Vagina (tissue), 2 donors: ENCODE measurements around the gene CACNG5. TPM values are rescaled to one million over a fixed set of nuclear protein-coding genes. Genes with fewer than 3 reads are reported as not detected.

Experiments used
- DNase-seq, 2 donors: peaks; one replicate each; pipeline ENCODE4 v3.0.0-alpha.2; 2017; ENCODE audit errors: extremely low spot score in 2 of 2
- H3K27ac ChIP-seq: fragments of 200-600 bp; sonication (generic); one replicate; pipeline ENCODE4 v1.5.1; 2019
- H3K27me3 ChIP-seq: fragments of 200-600 bp; sonication (generic); one replicate; pipeline ENCODE4 v1.5.1; 2019
- H3K36me3 ChIP-seq, 2 donors: fragments of 200-600 bp; sonication (generic); one replicate each; pipeline ENCODE4 v1.5.1; 2017 to 2019
- H3K4me1 ChIP-seq: fragments of 200-600 bp; sonication (generic); one replicate; pipeline ENCODE4 v1.5.1; 2019
- H3K4me3 ChIP-seq, 2 donors: fragments of 200-600 bp; sonication (generic); 1 replicate in 1 of 2; 2 replicates in 1 of 2; pipeline ENCODE4 v1.5.1; 2016 to 2019
- H3K9me3 ChIP-seq: fragments of 200-600 bp; sonication (generic); one replicate; pipeline ENCODE4 v1.5.1; 2019
- POLR2A ChIP-seq, 2 donors: fragments of 450-650 bp; IDR thresholded peaks; one replicate each; pipeline ENCODE4 v1.6.1; 2017; ENCODE audit warnings: antibody characterized with exemption in 2 of 2, mild to moderate bottlenecking in 2 of 2, moderate library complexity in 2 of 2
- POLR2AphosphoS5 ChIP-seq, 2 donors: sonication (generic); formaldehyde crosslinking; IDR thresholded peaks; one replicate each; pipeline ENCODE4 v1.9.0; 2017; ENCODE audit warnings: antibody characterized with exemption in 2 of 2, mild to moderate bottlenecking in 2 of 2, low read depth in 1 of 2; ENCODE audit not compliant: insufficient read depth in 1 of 2
- intact Hi-C: fragments of 100-400 bp; cut with DNase I; formaldehyde crosslinking; loops from one replicate; pipeline ENCODE4 v1.15.1; 2023
- total RNA-seq: library from RNA; depleted of rRNA; stranded (reverse); fragments of >200 nt; gene quantifications from one replicate; pipeline ENCODE4 v1.2.3, GENCODE V29; 2016
- TF ChIP-seq, protein P1 (sequence below), 3 experiments: fragments of 450-650 bp in 2 of 3; fragments of 200-600 bp in 1 of 3; sonication (generic) in 1 of 3; IDR thresholded peaks; one replicate each; pipeline ENCODE4 v1.5.1; 2017 to 2019; ENCODE audit warnings: antibody characterized with exemption in 3 of 3, mild to moderate bottlenecking in 2 of 3, moderate library complexity in 2 of 3

CACNG5 gene, protein sequence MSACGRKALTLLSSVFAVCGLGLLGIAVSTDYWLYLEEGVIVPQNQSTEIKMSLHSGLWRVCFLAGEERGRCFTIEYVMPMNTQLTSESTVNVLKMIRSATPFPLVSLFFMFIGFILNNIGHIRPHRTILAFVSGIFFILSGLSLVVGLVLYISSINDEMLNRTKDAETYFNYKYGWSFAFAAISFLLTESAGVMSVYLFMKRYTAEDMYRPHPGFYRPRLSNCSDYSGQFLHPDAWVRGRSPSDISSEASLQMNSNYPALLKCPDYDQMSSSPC
- total RNA-seq = not detected

DNA sequence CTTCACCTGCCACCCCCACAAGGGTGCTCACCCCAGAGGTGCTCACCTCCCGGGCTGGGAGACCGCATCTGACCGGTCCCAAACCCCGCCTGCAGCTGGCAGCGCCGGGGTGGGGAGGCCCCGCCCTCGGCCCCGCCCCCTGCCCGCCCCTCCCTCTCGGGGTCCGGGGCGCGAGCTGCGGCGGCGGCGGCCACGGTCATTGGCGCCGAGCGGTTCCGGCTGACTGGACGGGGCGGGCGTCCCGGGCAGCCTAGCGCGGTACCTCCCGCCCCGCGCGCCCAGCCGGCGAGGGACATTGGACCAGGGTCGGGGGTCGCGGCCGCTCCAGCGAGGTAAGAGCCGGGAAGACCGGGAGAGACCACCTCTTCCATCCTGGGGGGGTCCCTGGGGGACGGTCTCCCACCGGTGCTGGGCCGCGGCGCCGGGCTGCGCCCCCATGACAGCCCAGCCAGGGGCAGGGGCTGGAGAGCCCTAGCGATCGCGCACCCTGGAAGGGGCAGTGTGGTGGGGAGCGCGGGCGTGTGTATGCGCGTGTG is at the start of gene CACNG5:
Gene CACNG5 (plus strand): TSS at position 199 of the 536 bp plus-strand sequence. CDS start 42,216 bp downstream, outside the sequence.
- Histone ChIP-seq H3K4me1 (no peaks in the 10 kb centered on the region), H3K27me3 (no peaks in the 10 kb centered on the region), H3K27ac (no peak within 1 kb of the TSS), H3K9me3 (no peaks in the 10 kb centered on the region), H3K36me3 (no peaks in the 10 kb centered on the region), H3K4me3 (no peak within 1 kb of the TSS)
- DNase-seq = no peak
- TF ChIP-seq POLR2A (IDR thresholded peaks at IDR 0.05) = no peak
- TF ChIP-seq POLR2AphosphoS5 (IDR thresholded peaks at IDR 0.05; ENCODE audit: insufficient read depth in 1 of 2, low read depth in 1 of 2) = no peak
- TF ChIP-seq, protein P1, sequence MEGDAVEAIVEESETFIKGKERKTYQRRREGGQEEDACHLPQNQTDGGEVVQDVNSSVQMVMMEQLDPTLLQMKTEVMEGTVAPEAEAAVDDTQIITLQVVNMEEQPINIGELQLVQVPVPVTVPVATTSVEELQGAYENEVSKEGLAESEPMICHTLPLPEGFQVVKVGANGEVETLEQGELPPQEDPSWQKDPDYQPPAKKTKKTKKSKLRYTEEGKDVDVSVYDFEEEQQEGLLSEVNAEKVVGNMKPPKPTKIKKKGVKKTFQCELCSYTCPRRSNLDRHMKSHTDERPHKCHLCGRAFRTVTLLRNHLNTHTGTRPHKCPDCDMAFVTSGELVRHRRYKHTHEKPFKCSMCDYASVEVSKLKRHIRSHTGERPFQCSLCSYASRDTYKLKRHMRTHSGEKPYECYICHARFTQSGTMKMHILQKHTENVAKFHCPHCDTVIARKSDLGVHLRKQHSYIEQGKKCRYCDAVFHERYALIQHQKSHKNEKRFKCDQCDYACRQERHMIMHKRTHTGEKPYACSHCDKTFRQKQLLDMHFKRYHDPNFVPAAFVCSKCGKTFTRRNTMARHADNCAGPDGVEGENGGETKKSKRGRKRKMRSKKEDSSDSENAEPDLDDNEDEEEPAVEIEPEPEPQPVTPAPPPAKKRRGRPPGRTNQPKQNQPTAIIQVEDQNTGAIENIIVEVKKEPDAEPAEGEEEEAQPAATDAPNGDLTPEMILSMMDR (IDR thresholded peaks at IDR 0.05) = no peak
- intact Hi-C loops = no loop called here

DNA sequence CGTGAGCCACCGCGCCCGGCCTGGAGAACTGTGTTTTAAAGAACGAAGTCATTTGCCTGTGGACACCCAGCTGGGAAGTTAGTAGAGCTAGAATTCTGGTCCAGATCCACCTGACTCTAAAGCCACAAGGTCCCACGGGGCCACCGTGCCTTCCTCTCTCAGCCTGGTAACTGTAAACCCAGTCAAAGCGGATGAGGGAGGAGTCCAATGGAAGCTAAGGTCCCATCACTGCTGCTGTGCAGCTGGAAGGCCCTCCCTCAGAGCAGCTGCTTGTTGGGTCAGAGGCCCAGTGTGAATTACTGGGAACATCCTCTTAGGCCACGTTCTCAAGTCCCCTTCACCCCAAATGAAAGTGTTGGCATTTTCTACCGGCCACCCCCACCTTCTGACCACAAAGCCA is 48.8 kb upstream of the CACNG5 start:
- Histone ChIP-seq H3K27ac (no peak overlapping the region), H3K9me3 (no peaks in the 10 kb centered on the region), H3K4me1 (no peaks in the 10 kb centered on the region), H3K36me3 (no peaks in the 10 kb centered on the region), H3K4me3 (no peak overlapping the region), H3K27me3 (no peaks in the 10 kb centered on the region)
- intact Hi-C loops = no loop called here
- no peak for DNase-seq
- no peak for TF ChIP-seq POLR2A (IDR thresholded peaks at IDR 0.05)
- TF ChIP-seq, protein P1 (IDR thresholded peaks at IDR 0.05) = no peak

DNA sequence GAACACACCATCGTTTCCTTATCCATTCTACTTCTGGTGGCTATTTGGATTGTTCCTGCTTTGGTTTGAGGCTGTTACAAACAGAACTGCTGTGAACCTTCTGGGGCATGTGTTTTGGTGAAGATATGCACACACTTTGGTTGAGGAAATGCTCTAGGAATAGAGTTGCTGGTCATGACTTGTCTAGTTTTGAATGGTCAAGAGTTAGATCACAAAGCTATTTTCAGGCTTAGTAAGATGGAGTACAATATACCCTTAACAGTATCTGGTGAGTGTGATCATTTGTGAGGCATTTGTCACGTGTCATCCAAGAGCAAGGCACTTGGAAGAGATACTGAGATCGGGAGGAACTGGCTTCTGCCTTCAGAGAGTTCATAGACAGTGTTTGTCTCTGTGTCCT is 47.0 kb upstream of the CACNG5 start:
- Histone ChIP-seq H3K9me3 (no peaks in the 10 kb centered on the region), H3K27me3 (no peaks in the 10 kb centered on the region), H3K4me3 (no peak overlapping the region), H3K36me3 (no peaks in the 10 kb centered on the region), H3K4me1 (no peaks in the 10 kb centered on the region), H3K27ac (no peak overlapping the region)
- no peak for DNase-seq
- TF ChIP-seq POLR2A (IDR thresholded peaks at IDR 0.05) = no peak
- intact Hi-C loops = no loop called here

DNA sequence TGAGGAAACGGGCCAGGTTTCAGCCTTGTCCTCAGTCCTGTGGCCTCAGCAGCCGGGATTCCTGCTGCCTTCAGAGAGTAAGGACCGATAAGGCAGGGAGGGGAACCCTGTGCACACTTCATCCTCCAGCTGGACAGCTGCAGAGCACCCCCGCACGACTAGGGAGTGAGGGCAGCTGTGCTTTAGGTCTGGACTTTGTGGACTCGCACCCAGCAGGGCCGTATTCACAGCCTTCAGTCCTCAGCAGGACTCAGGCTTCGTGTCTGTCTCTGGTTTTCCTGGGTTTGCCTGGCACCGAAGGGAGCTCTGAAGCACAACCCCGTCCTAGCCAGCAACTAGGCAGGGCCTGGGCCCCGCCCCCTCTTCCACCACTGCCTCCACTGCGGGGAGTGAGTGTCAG is 45.8 kb upstream of the CACNG5 start:
- H3K4me1 ChIP-seq = no peaks in the 10 kb centered on the region
- intact Hi-C loops = no loop called here
- H3K9me3 ChIP-seq = no peaks in the 10 kb centered on the region
- DNase-seq = no peak
- H3K27ac ChIP-seq = peak overlapping the region; percentile 33
- H3K4me3 ChIP-seq = no peak overlapping the region
- H3K27me3 ChIP-seq = no peaks in the 10 kb centered on the region
- H3K36me3 ChIP-seq = no peaks in the 10 kb centered on the region
- TF ChIP-seq POLR2A (IDR thresholded peaks at IDR 0.05) (no peak), POLR2AphosphoS5 (IDR thresholded peaks at IDR 0.05; ENCODE audit: insufficient read depth in 1 of 2, low read depth in 1 of 2) (no peak)
- TF ChIP-seq, protein P1 (IDR thresholded peaks at IDR 0.05) = no peak

DNA sequence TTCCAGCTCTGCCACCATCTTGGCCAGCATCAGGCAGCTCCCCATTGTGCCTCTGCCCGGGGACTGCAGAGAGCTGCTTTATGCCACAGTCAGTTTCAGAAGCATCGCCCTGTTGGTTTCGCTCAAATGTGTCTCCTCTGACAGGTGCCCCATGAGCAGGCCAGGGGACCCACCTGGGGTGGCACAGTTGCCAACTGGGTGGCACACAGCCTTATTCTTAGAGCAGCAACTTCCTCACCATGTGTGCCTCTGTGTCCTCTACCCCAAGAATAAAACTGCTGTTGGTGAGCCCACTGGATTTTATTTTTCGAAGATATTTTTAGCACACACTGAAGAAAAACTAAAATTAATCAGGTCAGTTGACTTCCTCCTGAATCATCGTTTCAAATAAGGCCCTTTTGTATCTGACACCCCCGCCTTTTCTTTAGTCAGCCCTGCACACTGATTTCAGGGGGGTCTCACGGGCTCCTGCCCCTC is 44.9 kb upstream of the CACNG5 start:
- intact Hi-C loops = no loop called here
- Histone ChIP-seq H3K27me3 (no peaks in the 10 kb centered on the region), H3K9me3 (no peaks in the 10 kb centered on the region), H3K4me3 (no peak overlapping the region), H3K36me3 (no peaks in the 10 kb centered on the region), H3K27ac (peak overlapping the region; percentile 20), H3K4me1 (no peaks in the 10 kb centered on the region)
- DNase-seq = no peak
- TF ChIP-seq, protein P1 (IDR thresholded peaks at IDR 0.05) = no peak
- TF ChIP-seq POLR2AphosphoS5 (IDR thresholded peaks at IDR 0.05; ENCODE audit: insufficient read depth in 1 of 2, low read depth in 1 of 2) (no peak), POLR2A (IDR thresholded peaks at IDR 0.05) (no peak)
